GM19467 (cell line): Measurements from ENCODE around the gene SUPT4H1.

Experiments
- ATAC-seq: cut with Tn5 transposase; IDR thresholded peaks from one replicate; pipeline ENCODE4 v1.9.1; 2021; ENCODE audit warnings: mild to moderate bottlenecking, moderate library complexity; ENCODE audit not compliant: unreplicated experiment

Gene SUPT4H1

DNA sequence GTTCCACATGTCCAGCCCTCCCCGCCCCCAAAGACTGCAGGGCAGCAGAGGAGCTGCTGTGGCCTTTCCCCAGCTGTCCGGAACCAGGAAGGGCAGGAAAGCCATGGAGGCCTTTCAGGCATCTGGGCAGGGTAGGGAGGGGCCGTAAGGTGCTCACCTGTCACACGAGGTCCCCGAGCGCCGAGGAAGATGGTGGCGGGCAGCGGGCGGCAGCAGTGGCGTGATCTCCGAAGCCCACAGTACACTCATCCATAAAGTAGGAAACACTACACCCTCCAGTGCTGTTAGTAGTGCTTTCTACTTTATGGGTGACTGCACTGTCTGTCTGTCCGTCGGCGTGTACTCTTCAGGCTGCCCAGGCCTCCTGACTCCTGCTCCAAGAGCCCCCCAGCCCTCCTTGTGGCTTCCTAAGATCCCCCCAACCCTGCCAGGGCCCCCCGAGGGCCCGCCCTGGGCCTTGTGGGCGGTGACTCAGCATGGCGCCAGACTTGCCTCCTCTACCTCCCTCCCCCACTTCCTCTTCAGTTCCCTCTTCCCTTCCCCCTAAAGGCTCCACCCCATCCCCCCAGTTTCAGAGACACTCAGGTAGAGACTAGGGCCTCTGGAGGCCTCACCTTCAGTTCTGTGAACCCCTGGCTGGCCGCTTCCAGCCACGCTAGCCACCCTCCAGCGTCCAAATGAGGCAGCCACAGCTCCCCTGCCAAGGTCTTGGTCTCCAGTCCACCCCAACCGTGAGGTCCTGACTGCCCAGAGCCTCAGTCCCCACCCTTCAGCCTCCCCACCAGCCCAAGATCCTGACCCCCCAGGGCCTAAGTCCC, 20.8 kb downstream of the SUPT4H1 start:
- ATAC-seq, result no peak

DNA sequence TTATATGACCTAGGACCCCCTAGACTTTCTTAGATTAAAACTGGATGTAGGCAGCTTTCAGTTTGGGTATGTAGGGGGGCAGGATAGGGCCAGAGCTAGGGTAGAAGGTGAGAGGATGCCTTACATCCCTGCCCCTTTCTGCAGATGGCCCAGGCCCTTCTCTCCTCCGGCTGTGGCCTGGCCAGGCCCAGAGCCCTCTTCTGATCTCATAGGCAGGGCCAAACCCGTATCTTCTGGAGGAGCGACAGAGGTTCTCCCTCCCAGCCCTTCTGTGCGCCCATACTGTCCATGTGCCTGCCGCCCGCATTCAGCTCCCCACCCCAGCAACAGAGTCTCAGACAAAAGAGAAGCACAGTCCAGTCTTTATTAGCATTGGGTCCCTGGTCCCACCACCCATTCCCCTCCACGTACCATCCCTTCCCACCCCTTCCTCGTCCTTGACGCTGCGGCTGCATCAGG, 21.4 kb downstream of the SUPT4H1 start:
- ATAC-seq, result no peak

DNA sequence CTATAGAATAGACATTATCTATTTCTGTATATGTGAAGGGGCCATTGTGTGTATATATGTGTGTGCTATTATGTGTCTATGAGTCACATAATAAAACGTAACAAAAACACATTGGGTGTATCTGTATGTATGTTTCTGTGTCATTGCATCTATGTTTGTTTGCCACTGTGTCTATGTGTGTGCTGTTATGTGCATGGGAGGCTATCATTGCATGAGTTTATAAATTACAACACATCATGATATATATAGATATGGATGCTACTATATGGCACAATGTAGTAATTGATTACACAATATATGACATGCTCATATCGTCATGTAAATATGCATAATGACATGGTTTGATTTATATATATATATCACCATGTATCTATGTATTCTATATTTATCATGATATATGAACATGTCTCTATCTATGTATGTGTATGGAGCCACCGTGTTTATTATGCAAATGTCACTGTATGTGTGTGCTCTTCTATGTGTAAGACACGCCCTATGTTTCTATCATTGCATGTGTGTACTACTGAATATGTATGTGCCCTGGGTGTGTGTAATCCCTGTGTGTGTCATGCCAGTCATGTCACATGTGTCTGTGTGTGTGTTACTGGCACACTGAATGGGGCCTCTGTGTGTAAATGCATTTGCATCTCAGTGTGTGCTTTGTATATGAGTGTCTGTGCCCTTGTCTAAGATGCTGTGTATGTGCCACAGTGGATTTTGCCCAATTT, 22.0 kb downstream of the SUPT4H1 start:
- peak; percentile 10 for ATAC-seq

DNA sequence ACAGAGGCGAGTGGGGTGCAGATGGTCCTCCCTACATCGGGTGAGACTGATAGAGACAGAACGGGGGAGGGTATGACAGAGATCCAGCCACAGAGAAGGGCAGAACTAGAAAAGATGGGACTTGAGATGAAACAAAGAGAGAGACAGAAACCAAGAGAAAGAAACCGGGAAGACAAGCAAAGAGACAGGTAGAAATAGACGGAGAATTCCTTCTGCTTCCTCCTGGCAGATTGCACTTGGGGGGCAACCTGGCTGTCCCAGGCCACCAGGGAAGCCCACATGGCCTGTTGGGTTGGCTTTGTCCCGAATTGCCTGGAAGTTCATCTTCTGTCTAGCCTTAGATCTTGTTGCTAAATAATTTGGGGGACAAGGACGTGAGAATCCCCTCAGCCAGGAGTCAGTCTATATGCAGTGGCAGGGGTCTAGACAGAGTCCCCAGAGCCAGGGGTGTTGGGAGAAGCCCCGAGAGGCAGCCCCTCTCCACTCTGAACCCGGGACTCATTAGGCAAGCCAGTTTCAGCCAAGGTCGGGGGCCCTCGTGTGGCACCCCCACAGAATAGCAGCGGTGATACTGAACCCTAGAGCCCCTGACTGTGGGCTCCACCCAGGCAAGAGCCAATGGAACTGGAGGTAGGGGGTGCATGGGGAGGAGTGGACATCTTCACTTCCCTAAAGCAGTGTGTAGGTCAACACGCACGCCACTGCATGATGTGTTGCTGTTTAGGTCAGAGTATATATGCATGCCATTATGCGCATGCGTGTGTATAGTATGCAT, 22.8 kb downstream of the SUPT4H1 start:
- ATAC-seq, result peak; percentile 38

DNA sequence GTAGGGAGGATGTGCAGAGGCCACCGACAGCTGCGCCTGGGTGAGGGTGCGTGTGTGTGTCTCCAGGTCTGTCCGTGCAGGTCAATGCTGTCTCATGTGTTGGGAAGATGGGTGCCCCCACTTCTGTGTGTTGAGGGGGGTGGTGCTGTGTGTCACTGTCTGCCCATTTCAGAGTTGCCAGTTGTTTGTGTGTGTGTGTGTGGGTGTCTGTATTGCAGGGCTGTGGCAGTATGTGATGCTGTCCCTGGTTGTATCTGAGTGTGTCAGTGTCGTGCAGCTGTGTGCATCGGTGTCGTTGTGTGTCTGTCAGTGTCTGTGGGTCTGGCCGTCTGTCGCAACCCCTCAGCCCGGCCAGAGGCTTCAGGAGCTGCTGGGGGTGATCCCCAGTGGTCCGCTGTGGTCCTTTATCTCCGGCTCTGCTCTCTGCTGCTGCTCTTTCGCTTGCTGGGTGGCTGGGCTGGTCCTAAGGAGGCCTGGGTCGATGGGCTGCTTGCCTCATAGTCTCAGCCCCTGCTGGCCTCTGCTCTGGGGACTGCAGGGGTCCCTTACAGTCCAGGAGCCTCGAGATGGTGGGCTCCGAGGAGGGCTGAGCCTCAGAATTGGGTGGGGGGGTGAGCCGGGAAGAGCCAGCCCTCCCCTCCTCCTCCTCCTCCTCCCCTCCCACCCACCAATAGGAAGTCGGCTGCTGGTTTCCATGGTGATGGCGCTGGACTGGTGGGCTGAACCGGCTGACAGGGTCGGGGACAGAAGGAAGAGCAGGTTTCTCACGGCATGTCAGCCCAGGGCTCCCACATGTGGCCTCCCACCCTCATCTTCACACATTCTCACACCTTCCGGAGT, 23.6 kb downstream of the SUPT4H1 start, which contains the start of gene TSPOAP1:
TSS of gene TSPOAP1 (minus strand) at position 601 of the 840 bp plus-strand sequence. CDS start 875 bp downstream, outside the sequence.
- peak; percentile 14 for ATAC-seq

DNA sequence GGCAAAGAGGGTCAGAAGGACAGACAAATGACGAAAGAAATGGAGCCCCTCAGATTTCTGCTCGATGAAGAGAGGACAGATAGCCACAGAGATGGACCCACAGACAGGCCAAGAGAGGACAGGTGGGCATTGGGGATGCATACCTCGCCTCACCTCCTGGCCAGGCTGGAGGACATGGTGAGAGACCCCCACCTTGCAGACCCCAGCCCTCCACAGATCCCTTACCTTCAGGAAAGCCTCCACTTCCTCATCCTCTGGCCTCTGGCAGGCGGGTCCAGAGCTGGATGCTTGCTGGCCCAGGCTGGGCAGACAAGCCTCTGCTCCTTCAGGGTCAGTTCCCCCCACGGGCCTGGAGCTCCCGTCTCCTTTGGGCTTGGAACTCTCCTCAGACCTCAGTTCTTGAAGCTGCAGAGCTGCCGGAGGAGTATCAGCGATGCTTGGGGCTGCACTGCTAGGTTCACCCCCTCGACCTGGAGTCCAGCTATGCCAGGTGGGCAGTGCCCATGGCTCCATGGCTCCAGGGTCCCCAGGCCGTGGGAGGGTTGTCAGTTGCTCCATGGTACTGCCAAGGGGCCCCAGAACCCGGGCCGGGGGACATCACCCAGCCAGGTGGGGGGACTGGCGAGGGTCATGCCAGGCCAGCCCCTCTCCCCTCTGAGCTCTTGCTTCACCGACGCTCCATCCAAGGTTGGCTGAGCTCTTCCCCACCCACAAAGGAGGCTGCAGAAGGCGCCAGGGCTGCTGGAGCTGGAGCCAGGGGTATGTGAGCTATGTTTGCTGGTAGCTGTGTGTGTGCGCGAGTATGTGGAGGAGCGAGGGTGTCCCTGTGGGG, 24.4 kb downstream of the SUPT4H1 start:
- ATAC-seq, result no peak

DNA sequence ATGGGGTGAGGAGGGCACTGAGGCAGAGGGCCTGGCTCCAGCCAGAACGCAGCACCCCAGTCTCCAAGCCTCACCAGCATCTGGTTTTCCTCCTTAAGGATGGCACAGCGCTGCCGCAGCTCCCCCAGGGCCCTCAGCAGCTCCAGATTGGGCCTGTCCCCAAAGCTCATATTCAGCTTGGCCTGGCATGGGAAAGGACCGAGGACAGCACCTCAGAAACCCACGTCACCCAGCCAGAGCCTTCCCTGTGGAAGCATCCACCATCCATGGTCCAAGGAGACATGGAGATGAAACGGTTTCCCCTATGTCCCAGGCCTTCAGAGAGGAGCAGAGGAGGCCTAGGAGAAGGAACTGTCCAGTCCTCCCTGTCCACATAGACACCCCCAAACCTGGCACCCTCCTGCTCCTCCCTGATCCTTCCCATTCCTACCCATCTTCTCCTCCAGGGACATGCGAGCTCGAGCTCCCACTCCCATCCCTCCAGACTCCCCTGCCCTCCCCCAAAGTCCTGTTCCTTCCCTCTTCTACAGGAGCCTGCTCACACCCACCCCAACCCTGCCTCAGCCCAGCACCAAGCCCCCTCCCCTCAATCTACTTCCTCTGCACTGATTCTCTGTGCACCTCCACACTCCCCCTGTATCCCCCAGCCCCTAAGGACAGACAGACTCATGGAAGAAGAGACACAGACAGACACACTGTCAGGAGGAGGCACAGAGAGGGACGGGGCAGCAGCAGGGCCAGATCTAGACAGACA, 25.2 kb downstream of the SUPT4H1 start:
- no peak for ATAC-seq

DNA sequence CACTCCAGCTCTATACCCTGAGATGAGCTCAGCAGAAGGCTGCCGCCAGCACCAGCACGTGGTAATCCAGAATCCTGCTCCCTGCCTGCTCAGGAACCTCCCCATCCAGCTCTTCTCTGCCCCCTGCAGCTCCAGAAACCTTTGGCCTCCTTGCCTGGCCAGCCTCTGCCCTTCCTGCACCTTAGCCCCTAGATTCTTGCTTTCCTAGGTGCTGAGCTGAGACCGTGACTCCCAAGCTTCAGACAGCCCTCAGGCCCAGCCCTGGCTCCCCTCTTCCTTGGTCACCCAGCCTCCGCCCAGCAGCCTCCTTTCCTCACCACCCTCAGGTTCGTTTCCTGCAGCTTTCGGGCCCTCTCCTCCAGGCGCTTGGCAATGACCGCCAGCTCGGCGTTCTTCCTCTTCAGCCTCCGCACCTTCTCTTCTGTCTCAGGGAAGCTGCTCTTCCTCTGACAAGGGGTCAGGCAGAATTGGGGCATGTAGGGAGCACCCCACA, 26.0 kb downstream of the SUPT4H1 start:
- no peak for ATAC-seq

DNA sequence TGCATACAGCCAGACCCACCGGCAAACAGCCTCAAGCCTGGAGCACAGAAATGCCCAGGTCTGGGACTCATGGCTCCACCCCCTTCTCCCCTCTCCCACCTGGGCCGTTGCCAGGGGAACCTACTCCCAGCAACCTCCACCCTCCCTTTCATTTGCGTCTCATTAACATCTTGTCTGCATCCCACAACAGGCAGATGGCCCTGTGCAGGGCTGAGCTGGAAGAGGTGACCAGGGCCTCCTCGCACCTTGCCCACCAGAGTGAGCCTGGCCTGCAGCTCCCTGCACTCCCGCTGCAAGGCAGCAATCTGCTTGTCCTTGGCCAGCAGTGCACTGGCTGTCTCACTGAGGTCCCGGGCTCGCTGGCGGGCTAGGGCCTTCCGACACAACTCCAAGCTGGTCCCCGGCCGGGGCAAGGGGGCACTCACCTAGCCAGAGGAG, 26.7 kb downstream of the SUPT4H1 start:
- ATAC-seq, result no peak

DNA sequence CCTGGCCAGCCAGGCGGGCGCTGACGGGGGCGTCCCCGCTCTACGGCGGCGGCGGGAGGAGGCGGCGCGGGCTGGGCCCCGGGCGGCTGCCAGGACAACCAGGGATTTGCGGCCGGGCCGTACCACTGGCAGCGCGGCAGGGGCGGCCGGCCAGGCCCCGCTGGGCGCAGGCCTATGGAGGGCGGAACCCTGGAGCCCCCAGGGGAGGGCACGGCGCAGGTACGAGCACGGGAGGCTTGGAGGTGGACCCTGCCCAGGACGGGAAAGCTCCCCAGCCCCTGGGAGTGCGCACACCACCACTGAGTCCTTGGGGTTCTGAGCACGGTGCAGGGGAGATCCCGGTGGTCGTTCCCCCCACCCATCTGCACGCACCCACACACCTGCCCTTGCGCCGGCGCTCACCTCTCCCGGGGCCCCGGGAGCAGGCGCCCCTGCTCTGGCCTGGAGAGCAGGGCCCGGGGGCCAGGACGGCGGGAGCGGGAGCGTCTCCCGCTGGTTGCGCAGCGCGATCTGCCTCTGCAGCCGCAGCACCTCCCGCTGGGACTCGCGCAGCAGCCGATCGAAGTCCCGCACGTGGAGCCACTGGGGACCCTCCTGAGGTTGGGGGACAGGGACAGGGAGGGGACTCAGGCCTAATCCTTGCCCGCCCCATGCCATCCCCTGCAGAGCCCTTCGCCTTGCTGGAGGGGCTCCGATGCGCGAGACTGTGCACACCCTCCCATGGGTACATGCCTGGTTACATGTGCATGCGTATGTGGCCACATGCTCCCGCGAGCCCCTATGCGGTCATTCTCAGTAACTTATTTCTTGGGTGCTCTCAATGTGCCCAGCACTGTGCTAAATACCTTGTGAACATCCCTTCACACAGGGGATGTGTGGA, 27.4 kb downstream of the SUPT4H1 start:
- ATAC-seq, result no peak

DNA sequence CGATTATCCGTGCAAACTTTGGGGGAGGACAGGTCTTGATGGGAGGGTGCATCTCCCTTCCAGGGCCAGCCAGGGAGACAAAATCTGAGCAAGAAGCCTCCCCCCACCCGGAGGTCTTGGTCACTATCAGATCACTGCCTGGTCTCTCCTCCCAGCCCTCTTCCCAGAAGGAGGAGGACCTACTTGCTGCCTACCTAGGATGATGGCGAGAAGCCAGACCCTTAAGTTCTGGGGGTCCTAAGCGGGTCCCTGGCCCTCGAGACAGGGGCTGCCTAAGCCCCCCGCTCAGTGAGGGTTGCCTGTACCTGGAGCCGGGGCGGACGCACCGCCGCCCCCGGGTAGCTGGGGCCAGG, 28.0 kb downstream of the SUPT4H1 start:
- ATAC-seq, result no peak

DNA sequence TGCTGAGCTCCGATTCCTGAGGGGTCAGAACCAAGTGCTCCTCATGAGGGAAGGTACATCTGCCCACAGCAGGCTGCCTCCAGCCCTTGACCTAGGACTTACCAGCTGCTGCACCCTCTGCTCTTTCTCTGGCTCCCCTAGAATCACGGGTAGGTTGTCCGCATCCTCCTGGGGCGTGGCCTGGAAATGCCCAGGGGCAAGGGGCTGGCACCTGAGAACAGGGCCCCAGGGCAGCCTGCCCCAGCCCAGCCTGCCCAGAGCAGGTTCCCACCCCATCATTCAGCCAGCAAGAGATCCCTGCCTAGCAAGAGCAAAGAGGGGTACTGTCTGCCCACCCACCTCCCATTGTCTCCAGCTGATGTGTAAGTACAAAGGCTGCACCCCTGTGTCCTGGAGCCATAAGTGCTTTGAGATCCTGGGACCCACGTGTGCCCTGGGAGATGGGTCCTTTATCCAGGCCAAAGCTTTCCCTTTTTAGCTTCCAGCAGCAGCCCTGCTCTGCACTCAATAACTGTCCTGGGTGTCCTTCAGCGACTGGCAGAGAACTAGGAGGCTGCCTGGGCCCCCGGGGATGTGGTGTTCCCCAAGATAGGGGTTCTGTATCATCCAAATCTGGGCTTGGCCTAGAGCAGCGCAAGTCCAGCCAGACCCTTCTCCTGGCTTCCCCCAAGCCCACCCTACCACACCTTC, 28.5 kb downstream of the SUPT4H1 start:
- ATAC-seq, result no peak

DNA sequence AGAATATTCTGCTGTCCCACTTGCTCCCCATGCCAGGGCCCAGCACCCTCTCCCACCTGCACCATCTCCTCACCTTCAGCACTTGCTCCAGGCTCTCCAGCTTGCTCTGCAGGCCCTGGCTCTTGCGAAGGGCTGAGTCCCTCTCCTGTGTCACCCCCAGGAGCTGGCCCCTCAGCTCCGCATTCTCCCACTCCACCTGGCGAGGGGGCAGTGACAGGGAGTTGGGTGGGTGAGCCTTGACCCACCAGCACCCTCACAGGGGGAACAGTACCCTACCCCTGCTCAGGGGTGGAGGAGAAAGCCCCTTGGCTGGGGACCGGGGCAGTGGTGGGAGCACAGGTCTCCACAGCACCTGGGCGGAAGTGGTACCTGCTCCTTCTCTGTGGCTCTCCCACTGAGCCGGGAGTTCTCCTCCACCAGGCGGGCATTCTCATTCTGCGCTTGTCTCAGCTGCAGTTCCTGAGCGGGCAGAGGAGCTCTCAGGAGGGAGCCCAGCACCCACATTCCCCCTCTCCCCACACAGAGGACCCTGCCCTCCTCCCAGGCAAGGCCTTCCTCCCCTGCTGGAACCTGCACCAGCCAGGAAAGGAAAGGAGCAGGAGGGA, 29.3 kb downstream of the SUPT4H1 start:
- no peak for ATAC-seq

DNA sequence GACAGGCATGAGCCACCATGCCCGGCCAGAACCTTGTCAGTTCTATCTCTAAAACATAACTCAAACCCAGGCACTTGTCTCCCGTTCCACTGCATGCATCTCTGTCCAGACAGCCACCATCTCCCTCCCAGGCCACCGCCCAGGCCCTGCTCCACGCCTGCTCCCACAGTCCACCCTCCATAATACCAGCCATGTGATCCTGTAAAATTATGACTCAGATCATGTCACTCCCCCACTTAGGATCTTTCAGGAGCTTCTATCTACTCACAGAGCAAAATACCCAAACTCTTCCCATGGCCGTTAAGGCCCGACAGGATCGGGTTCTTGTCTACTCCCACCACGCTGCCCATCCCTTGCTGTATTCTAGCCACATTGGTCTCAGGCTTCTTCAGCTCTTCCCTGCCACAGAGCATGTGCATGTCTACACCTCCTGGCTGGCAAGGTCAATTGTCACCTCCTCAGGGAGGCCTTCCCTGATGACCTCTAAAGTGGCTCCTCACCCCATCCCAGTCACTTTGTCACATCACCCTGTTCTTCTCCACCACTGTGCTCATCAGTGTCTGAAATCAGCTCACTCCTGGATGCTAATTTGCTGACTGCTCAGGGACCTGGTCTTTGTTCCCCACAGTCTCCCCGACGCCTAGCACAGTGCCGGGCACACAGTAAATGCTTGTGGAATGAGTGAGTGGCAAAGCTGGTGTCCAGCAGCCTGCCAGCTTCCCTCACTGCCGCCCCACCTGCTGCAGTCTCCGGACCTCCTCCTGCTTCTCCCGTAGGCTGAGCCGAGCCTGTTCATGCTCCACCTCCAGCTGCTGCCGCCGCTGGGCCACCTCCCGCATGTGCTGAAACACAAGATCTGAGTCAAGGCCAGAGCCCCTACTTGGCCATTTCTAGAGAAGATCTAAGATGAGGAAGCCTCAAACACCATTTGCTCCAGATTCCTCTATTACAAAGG, 30.2 kb downstream of the SUPT4H1 start:
- ATAC-seq, result no peak

DNA sequence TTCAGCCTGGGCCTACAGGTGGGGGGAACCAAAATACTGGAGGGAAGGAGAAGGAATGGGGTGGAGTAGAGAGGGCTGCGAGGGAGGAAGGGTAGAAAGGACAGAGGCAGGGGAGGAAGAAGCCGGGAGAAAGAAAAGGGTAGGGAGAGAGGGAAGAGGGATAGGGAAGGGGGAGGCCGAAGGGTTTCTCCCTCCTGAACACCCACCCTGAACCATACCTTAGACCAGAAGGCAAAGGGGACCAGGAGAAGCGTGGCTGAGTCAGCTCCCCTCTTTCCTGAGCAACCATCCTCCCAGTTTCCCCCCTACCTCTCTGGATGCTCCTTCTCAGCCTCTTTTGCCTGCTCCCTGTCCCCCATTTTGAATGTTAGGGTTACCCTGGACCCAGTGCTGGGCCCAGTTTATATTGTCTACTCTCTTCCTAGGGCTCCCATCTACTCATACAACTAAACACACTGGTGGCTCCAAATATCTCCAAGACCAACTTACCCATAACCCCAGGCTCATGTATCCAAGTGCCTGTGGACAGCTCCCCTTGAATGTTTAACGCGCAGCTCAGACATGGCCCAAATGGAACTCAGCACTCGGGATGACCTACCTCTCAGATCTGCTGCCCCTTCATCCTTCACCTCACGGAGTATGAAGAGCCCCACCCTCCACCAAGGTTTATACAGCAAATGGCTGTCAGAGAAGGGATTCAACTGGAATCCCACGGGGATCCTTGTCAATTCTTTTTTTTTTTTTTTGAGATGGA, 31.3 kb downstream of the SUPT4H1 start:
- no peak for ATAC-seq
